PFSK-1 (cell line): ENCODE results near the gene SETD1B.

Experiments
- FOXP2 ChIP-seq: optimal IDR thresholded peaks from 2 replicates; pipeline ENCODE3; 2011; ENCODE audit warnings: borderline replicate concordance, control low read depth, inconsistent platforms; ENCODE audit not compliant: insufficient read depth; ENCODE audit errors: extremely low read length, extremely low read depth
- POLR2AphosphoS5 ChIP-seq: IDR thresholded peaks from 2 replicates; pipeline ENCODE4 v1.6.1; 2012; ENCODE audit warnings: low read depth, mild to moderate bottlenecking, control low read depth, low read length, moderate library complexity
- SIN3A ChIP-seq: IDR thresholded peaks from 2 replicates; pipeline ENCODE4 v1.6.1; 2012; ENCODE audit warnings: mild to moderate bottlenecking, low read length, moderate library complexity, borderline replicate concordance; ENCODE audit not compliant: insufficient read depth
- TAF1 ChIP-seq: IDR thresholded peaks from 2 replicates; pipeline ENCODE4 v1.6.1; 2012; ENCODE audit warnings: low read length, control low read depth, borderline replicate concordance; ENCODE audit not compliant: insufficient read depth
- TF ChIP-seq, protein P1 (sequence below), 2 experiments: IDR thresholded peaks; 2 replicates each; pipeline versions ENCODE4 v1.6.1 to v1.8.0; 2011 to 2012; ENCODE audit warnings: low read depth in 2 of 2, low read length in 2 of 2, control low read depth in 1 of 2, inconsistent platforms in 1 of 2, mild to moderate bottlenecking in 1 of 2, moderate library complexity in 1 of 2; ENCODE audit not compliant: insufficient read depth in 1 of 2

Gene SETD1B

DNA sequence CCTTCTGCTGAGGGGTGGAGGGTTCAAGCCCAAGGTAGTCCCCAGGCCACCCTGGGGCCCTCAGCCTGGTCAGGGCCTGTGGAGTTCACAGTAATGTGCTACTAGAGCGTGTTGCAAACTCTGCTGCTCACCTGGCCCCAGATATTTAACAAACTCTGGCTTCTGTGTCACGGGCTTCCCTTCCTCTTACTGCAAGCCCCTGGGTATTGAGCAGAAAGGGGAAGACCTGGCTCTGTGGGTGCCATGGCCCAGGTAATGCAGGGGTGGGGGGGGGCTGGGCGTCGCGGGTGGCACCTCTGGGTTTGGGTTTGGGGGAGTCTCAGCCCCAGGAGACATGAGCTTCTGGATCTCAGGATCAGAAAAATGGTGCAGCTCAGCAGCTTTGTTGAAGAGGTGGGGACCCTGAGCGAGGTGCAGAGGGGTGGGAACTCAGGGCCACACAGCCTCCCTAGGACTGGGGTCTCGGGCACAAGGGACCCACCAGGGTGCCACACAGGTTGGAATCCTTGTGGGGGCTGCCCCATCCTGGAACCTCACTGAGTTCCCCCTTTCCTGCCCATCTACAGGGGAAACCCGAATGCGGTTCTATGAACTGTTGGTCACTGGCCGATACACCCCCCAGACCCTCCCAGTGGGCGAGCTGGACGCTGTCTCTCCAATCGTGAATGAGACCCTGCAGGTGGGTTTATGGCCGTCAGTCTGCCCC is 4.0 kb downstream of the SETD1B start:
- no peak for TF ChIP-seq POLR2AphosphoS5
- TF ChIP-seq, protein P1, sequence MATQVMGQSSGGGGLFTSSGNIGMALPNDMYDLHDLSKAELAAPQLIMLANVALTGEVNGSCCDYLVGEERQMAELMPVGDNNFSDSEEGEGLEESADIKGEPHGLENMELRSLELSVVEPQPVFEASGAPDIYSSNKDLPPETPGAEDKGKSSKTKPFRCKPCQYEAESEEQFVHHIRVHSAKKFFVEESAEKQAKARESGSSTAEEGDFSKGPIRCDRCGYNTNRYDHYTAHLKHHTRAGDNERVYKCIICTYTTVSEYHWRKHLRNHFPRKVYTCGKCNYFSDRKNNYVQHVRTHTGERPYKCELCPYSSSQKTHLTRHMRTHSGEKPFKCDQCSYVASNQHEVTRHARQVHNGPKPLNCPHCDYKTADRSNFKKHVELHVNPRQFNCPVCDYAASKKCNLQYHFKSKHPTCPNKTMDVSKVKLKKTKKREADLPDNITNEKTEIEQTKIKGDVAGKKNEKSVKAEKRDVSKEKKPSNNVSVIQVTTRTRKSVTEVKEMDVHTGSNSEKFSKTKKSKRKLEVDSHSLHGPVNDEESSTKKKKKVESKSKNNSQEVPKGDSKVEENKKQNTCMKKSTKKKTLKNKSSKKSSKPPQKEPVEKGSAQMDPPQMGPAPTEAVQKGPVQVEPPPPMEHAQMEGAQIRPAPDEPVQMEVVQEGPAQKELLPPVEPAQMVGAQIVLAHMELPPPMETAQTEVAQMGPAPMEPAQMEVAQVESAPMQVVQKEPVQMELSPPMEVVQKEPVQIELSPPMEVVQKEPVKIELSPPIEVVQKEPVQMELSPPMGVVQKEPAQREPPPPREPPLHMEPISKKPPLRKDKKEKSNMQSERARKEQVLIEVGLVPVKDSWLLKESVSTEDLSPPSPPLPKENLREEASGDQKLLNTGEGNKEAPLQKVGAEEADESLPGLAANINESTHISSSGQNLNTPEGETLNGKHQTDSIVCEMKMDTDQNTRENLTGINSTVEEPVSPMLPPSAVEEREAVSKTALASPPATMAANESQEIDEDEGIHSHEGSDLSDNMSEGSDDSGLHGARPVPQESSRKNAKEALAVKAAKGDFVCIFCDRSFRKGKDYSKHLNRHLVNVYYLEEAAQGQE (IDR thresholded peaks at IDR 0.05; ENCODE audit: insufficient read depth in 1 of 2, low read depth in 2 of 2, low read length in 2 of 2), result no peak

DNA sequence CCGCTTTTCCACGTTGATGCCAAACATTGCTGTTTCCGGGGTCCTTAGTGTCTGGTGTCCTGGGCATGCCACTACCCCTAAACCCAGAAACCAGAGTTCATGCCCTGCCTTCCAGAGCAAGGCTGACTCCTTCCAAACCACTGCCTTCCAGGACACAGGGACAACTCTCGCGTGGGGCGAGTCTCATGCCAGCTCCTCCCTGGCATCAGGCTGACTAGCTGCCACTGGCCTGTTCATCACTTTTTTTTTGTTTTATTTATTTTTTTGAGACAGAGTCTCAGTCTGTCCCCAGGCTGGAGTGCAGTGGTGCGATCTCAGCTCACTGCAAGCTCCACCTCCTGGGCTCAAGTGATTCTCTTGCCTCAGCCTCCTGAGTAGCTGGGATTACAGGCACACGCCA is 4.8 kb downstream of the SETD1B start:
- no peak for TF ChIP-seq SIN3A
- TF ChIP-seq, protein P1 (IDR thresholded peaks at IDR 0.05; ENCODE audit: insufficient read depth in 1 of 2, low read depth in 2 of 2, low read length in 2 of 2), result no peak
- no peak for TF ChIP-seq TAF1
- no peak for TF ChIP-seq POLR2AphosphoS5
- no peak for TF ChIP-seq FOXP2

DNA sequence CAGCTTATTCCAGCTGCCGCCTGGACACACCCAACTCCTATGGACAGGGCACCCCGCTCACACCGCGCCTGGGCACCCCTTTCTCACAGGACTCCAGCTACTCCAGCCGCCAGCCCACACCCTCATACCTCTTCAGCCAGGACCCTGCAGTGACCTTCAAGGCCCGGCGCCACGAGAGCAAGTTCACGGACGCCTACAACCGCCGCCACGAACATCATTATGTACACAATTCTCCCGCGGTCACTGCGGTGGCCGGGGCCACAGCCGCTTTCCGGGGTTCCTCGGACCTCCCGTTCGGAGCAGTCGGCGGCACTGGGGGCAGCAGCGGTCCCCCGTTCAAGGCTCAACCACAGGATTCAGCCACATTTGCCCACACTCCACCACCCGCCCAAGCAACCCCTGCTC is 5.9 kb downstream of the SETD1B start:
- TF ChIP-seq, protein P1 (IDR thresholded peaks at IDR 0.05; ENCODE audit: insufficient read depth in 1 of 2, low read depth in 2 of 2, low read length in 2 of 2), result no peak
- TF ChIP-seq TAF1 (no peak), SIN3A (no peak), FOXP2 (no peak), POLR2AphosphoS5 (no peak)

DNA sequence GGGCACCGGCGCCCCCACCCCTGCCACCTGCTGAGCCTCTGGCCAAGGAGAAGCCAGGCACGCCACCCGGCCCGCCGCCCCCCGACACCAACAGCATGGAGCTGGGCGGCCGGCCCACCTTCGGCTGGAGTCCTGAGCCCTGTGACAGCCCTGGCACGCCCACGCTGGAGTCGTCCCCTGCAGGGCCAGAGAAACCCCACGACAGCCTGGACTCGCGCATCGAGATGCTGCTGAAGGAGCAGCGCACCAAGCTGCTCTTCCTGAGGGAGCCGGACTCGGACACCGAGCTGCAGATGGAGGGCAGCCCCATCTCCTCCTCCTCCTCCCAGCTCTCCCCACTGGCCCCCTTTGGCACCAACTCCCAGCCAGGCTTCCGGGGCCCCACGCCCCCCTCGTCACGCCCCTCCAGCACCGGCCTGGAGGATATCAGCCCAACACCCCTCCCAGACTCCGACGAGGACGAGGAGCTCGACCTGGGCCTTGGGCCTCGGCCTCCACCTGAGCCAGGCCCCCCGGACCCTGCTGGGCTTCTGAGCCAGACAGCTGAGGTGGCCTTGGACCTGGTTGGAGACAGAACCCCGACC is 6.5 kb downstream of the SETD1B start:
- no peak for TF ChIP-seq TAF1
- no peak for TF ChIP-seq POLR2AphosphoS5
- TF ChIP-seq SIN3A, result no peak
- TF ChIP-seq, protein P1 (IDR thresholded peaks at IDR 0.05; ENCODE audit: insufficient read depth in 1 of 2, low read depth in 2 of 2, low read length in 2 of 2), result no peak
- no peak for TF ChIP-seq FOXP2
